GM19351 (cell line): ENCODE measurements around the gene SPTBN1.
"Not testable (repeated sequence)": the region's sequence is repeated elsewhere in the genome, so short reads cannot be mapped to it uniquely, and the experiment has no call there.

ENCODE experiments used
- ATAC-seq: cut with Tn5 transposase; IDR thresholded peaks from one replicate; pipeline ENCODE4 v1.9.1; 2021; ENCODE audit warnings: mild to moderate bottlenecking, moderate library complexity; ENCODE audit not compliant: unreplicated experiment

The SPTBN1 gene

DNA sequence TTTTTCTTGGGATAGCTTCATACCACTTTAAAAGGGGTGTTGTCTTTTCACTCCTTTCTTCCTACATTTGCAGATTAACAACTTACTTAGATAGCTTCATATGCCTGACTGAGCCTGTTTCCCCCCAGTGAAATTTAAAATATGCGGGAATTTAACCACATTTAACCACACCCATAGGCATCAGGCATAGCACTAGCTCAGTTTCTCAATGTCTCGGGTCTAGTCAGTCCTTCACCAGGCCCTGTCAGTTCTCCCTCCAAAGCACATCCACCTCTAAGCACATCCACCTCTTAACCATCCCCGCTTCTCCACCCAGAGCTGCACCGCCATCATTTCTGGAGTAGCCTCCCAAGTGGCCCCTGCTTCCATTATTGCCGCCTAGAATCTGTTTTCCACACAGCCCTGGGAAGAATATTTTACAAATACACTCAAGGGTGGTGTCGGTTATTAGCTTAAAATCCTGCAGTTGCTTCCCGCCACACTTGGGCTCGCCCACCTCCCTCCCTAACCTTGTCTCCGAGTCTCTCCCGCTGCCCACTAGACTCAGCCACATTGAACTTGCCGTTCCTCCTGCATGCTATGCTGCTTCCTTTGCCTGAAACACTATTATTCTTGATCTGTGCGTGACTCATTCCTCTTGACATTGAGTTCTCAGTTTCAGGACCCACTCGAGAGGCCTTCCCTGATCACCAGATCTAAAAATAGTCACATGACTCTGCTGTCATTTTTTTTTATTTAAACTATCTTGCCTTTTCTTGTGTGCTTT is 68.3 kb downstream of the SPTBN1 start:
- peak; percentile 80 for ATAC-seq

DNA sequence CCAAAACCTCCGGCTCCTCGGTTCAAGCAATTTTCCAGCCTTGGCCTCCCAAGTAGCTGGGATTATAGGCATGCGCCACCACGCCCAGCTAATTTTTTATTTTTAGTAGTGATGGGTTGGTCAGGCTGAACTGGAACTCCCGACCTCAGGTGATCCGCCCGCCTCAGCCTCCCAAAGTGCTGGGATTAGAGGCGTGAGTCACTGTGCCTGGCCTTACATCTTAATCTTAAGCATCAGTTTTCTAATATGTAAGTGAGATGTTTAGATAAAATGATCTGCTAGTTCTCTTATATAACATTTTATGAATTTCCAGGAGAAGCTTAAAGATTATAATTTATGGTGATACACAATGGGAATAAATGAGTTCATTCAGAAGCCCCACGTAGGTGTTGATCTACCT is 69.2 kb downstream of the SPTBN1 start:
- ATAC-seq = no peak

DNA sequence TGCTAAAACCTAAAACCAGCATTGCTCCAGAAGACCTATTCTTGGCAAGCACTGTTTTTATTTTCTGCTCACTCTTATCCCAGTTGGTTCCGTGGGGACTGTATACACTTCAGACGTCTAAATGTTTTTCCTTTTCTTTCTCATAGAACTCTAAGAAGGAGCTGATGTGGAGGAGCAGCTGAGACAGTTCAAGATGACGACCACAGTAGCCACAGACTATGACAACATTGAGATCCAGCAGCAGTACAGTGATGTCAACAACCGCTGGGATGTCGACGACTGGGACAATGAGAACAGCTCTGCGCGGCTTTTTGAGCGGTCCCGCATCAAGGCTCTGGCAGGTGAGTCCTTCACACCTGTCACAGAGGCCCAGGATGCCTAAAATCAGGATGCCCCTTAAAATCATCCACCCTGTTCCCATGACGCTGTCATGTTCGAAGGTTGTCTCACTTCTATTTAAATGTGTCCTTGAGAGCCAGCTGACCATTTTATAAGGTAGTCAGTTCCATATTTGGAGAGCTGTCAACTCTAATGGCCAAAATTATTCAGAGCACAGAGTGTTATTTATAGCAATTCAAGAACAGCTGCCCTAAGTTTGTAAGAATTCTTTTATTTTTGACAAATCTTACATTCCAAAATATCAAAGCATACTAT is 70.2 kb downstream of the SPTBN1 start:
- ATAC-seq = no peak

DNA sequence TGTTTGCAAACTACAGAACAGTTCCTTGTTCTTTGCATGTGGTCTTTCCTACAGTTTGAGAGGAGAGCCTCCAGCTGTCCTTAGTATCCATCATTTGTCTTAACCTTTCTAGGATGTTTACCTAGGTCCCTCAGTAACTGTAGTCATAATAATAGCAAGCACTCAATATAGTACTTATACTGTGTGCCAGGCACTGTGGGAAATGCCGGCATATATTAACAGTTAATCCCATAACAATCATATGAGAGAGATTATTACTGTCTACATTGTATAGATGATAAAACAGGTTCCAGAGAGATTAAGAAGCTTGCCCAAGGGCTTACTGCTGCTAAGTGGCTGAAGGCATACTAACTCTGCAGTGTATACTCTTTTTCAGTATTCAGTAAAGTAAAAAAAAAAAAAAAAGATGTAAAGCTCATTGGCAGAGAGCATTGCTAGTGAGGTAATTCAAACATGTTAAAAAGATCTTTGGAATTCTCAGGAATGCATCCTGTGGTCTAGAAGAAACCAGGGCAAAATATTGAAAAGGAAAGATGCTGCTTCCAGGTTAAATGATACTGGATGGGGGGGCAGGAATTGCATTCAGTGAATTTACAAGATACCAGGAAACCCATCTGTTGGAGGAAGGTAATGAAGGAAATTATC is 72.3 kb downstream of the SPTBN1 start:
- ATAC-seq = no peak

DNA sequence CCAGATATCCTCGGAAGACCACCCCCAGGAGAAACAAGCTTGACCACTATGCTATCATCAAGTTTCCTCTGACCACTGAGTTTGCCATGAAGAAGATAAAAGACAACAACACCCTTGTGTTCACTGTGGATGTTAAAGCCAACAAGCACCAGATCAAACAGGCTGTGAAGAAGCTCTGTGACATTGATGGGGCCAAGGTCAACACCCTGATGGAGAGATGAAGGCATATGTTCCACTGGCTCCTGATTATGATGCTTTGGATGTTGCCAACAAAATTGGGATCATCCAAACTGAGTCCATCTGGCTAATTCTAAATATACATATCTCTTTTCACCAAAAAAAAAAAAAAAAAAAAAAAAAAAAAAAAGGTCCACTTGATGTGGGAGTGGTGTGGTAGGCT is 73.4 kb downstream of the SPTBN1 start:
- ATAC-seq = not testable (repeated sequence)

DNA sequence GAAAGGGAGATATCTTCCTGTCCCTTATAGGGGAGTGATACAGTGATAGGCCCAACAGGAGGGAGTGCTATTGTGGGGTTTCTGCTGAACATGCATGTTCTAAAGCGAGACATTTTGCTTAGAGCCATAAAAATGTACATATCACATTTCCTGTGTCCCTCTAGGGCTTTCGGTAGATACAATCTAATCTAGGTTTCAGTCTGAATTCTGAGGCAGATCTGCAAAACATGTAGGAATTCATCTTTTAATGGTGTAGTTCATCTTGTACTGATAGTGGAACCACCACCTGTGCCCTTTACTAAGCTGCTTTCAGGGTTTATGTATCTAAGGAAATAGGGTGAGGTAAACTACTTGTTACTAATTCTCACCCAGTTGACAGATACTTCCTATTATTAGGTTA is 73.8 kb downstream of the SPTBN1 start:
- peak; percentile 53 for ATAC-seq

DNA sequence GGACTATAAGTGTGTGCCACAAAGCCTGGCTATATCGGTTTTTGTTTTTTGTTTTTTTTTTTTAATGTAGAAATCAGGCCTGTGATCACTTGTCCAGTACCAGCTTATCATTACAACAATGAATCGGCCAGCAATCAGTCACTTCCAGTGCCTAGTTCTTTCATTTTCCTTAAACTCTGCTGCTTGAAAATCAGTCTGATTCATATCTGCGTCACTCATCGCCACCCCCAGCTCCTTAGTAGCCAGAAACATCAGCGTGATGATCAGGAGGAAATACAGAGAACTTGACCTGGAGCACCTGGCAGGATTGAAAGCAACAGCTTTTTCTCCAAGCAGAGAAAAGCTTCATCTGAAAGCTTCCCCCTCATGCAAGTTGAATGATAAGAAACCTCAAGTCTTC is 75.4 kb downstream of the SPTBN1 start:
- no peak for ATAC-seq

DNA sequence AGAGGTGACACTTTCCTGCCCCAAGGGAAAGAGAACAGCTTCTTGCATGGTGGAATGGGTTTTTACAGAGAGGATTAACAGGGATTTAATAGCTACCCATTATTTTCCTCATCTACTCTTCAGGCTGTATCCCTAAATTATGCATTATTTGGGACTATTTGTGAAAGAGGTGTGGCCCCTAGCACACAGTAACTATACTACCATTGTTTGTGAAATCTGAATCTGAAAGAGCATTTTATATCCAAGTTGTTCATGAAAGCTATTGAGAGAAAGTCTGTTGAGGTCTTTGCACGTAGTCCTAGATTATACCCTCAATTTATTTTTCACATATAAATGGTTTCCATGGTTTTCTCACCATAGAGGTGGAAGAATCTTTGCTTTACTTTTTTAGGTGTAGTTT is 78.1 kb downstream of the SPTBN1 start:
- ATAC-seq = no peak

DNA sequence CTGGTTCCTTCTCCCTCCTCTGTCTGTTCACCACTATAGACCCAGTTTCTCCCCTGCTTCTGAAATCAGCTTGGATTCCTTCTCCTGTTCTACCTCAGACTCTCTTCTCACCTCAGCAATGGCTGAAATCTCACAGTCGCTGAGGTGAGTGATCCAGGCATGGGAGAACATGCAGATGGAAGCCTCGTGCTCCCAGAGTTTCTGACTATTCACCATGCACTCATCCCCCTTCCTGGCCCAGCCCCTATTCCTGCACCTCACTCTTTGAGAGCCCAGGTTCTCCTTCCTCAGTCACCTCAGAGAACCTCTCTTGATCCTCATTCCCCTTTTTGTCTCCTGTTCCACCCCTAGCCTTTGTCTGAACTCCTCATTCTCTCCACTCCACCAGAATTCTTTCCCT is 78.5 kb downstream of the SPTBN1 start:
- no peak for ATAC-seq

DNA sequence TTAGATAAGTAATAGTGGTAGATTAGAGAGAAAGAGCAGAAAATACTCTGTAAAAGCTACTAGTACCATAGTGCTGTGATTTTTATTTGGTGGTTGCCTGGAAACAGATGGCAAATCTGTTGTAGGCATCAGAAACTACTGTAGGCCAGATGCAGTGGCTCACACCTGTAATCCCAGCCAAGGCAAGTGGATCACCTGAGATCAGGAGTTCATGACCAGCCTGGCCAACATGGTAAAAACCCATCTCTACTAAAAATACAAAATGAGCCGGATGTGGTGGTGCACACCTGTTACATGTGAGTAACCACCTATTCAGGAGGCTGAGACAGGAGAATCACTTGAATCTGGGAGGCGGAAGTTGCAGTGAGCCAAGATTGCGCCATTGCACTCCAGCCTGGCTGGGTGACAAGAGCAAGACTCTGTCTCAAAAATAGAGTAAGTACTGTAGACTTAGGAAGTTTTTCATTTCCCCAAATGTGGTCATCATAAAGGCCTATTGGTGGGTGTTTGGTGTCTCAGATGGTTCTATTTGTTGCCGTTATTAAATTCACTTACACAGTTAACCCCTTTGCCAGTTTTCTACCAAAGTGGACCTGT is 79.6 kb downstream of the SPTBN1 start:
- no peak for ATAC-seq

DNA sequence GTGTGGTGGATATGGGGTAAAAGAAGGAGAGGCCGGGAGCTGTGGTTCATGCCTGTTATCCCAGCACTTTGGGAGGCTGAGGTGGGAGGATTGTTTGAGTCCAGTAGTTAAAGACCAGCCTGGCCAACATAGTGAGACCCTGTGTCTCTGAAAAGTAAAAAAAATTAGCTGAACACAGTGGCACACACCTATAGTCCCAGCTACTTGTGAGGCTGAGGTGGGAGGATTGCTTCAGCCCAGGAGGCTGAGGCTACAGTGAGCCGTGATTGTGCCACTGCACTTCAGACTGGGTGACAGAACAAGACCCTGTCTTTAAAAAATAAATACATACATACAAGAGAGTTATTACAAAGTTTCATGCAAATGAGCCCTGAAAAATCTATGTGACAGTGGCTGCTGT is 80.6 kb downstream of the SPTBN1 start:
- no peak for ATAC-seq

DNA sequence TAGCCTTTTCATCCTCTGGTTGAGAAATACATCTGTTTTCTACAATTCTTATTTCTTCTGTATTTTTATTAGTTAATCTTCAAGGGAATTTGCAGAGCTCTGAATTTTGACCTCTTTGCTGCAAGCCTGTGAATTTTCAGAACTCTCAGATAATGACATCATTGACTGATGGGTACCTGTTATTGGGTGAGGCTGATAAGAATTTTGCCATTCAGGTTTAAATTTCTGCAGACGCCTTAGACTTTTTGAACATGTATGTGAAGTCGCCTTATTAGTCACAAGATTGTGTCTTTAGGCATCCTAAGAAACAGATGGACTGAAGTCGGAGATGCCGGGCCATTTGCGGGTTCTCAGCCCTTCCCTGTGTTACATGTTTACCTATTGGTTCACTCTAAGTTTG is 82.4 kb downstream of the SPTBN1 start:
- no peak for ATAC-seq

DNA sequence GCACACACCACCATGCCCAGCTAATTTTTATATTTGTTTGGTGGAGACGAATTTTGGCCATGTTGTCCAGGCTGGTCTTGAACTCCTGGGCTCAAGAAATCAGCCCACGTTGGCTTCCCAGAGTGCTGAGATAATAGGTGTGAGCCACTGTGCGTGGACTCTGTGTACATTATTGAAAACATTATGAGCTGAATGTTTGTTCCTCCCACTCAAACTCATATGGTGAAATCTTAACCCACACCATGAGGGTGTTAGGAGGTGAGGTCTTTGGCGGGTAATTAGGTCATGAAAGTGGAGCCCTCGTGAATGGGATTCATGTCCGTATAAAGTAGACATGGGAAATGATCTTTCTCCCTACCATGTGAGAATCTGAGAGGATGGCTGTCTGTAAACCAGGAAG is 83.6 kb downstream of the SPTBN1 start:
- no peak for ATAC-seq

DNA sequence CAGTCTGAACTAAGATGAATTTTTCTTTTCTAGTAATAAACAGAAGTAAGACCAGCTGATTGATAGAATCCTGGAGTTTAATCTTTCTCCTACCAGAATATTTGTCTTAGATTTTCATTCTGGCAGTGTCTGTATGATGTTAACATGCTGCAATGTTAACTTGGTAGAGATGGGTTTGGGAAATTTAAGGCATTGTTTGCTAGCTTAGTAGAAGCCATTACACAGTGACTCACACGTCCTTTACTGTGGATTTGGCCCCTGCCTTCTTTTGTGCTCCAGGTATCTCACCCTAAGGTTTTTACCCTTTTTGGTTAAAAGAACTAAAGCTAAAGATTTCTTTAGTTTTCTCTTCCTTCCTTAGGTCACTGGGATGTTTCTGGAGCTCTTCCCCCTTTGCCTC is 84.1 kb downstream of the SPTBN1 start:
- ATAC-seq = no peak

DNA sequence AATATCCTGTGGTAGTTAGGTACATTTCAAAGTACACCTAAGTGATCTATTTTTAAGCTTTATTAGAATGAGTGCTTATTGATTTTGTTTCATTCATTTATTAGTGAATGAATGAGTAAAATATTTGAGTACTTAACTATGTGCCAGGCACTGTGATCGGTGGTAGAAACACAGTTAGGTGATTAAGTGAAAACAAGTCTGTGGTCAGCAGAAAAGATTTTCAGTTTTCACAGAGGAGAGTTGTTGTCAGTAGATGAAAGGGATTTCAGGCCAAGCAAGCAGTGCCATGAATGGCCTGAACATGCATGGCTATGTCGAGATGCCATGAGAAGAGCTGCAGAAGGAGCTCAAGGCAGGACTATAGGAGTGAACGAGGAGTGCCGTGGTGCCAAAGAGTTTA is 85.9 kb downstream of the SPTBN1 start:
- ATAC-seq = no peak

DNA sequence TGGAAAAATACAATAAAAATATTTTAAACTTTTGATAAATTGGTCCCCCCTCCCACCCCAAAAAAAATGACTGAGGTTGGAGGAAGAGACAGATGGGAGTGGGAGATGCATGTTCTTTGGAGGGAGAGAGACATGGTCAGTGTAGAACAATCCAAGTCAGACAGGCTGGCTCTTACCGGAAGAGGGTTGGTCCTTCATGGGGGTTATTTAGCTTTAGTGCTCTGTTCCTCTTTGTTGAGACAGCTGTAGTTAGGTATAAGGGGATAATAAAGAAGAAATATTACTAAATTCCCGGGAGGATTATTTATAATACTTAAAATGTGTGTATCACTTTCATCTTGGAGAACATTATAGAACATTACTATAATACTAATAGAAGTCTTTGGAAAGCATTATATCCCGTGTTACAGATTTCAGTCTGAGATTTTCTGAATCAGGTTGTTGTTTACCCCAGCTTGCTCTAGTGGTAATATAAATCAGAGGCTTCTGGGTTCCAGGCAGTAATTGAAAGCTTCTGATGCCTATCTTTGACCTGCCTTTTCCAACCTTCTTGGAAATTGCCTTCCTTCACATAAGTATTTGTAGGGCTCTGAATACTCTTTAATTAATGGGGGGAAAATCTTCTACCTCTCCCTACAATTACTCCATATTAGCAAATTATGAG is 87.7 kb downstream of the SPTBN1 start:
- no peak for ATAC-seq

DNA sequence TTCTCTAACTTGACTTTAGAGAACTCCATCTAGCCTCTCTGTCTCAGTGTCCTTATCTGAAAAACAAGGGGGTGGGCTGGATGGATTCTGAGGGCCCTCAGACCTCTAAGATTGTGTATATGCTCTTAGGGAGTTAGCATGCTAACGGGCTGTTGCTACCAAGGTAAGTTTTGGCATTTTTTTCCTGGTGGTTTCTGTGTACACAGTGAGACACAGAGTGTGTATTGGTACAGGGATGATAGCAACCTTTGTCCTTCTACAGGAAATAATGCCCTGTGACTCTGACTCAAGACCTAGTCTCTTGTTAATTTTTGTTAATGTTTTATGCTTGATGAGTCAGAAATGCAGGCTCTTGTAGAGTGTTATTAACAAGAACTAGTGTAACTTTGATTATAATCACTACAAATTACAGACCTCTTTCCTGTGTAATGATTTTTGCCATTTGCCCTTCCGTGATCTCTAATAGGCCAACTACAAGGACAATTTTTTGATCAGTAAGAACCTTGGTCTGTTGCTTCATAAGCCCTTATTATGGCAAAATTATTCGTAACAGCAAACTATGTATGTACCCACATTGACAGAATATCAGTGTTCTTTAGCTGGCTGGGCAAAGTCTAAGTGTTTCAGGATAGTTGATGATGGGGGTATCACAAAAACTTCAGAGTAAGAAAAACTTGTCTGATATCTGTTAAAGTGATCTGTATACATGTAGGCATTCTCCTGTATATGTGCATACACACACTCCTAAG is 89.7 kb downstream of the SPTBN1 start:
- no peak for ATAC-seq

DNA sequence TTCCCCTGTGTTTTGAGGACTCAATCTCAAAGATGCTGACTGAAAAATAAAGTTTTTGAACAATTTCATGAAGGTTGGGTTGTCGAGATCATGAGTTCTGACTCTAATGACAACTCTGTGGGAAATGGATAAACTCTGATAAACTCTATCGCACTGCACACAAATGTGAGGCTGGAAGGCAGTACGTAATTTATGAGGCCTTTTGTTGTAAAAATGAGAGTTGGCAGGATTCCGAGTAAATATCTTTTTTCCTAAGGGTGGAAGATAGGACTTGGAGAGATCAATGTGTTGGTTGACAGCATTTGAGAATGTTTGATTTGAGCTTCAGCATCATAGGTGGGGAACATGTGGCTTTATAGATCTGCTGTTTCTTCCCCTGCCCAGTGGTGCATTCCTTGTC is 90.4 kb downstream of the SPTBN1 start:
- no peak for ATAC-seq

DNA sequence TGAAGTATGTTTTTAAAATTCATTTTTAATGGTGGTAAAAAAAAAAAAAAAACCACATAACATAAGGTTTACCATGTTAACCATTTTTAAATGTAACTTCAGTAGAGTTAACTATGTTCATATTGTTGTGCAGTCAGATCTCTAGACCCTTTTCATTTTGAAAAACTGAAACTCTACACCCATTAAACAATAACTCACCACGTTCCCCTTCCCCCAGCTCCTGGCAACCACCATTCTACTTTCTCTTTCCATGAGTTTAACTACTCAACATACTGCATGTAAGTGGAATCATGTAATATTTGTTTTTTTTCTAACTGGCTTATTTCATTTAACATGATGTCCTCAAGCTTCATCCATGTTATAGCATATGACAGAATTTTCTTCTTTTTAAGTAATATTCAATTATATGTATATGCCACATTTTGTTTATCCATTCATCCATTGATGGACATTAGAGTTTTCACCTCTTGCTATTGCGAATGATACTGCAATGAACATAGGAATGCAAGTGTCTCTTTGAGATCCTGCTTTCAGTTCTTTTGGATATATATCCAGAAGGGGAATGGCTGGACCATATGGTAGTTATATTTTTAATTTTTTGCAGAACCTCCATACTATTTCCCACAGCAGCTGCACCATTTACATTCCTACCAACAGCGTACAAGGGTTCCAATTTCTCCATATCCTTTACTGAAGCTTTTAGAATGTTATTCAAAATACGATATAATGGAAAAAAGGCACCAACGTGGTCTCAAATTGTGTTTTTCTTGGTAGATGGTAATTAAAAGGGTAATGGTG is 91.0 kb downstream of the SPTBN1 start:
- ATAC-seq = peak; percentile 37

DNA sequence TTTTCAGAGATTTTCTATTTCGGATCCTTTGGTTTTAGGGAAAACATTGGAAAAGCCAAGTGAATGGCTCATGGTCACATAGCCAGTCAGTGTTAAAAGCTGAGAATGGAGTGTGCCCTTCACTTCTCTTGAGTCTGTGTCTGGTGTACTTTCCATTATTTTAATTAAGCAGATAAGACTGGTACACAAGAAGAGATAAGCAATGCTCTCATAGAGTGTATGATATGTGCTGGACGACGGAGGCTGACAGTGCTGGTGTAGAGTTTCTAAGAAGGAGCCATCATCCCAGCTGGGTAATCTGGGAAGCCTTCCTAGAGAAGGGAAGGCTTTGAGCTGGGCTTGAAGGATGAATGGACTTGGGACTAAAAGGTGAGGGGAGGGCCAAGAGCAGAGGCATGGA is 93.3 kb downstream of the SPTBN1 start:
- no peak for ATAC-seq
